ENCODE results near the gene DYNLRB1.
"Not testable (repeated sequence)": the region's sequence is repeated elsewhere in the genome, so short reads cannot be mapped to it uniquely, and the experiment has no call there.

The DYNLRB1 gene

GRCh38 chr20:34495916-34496315 is 20.3 kb upstream of the DYNLRB1 start:
- no peak for ATAC-seq
- H3K27me3 Mint-ChIP-seq = no peaks in the 10 kb centered on the region
- H3K4me1 Mint-ChIP-seq = no peaks in the 10 kb centered on the region
- no peak overlapping the region for H3K27ac Mint-ChIP-seq
- no peak for DNase-seq
- H3K9me3 Mint-ChIP-seq = peaks cover 20% of the 10 kb centered on the region
- H3K4me3 Mint-ChIP-seq = no peak overlapping the region
- peaks cover 69% of the 10 kb centered on the region for H3K36me3 Mint-ChIP-seq (ENCODE audit: low read depth)

- not testable (repeated sequence) for H3K27ac Mint-ChIP-seq
Measured at GRCh38 chr20:34497596-34497995, 18.6 kb upstream of the DYNLRB1 start.

GRCh38 chr20:34500823-34501222 is 15.4 kb upstream of the DYNLRB1 start:
- Mint-ChIP-seq H3K27ac (no peak overlapping the region), H3K9me3 (peaks cover 21% of the 10 kb centered on the region), H3K4me1 (no peaks in the 10 kb centered on the region), H3K27me3 (no peaks in the 10 kb centered on the region), H3K4me3 (no peak overlapping the region), H3K36me3 (ENCODE audit: low read depth) (peaks cover 59% of the 10 kb centered on the region)
- DNase-seq (no peak), ATAC-seq (no peak)

More at GRCh38 chr20:34497596-34497995, 18.6 kb upstream of the DYNLRB1 start:
- not testable (repeated sequence) for H3K27me3 Mint-ChIP-seq, H3K4me3 Mint-ChIP-seq, DNase-seq, H3K4me1 Mint-ChIP-seq, ATAC-seq
- Mint-ChIP-seq H3K9me3 (peaks cover 21% of the 10 kb centered on the region), H3K36me3 (ENCODE audit: low read depth) (peaks cover 71% of the 10 kb centered on the region)

- no peak for ATAC-seq
- H3K4me1 Mint-ChIP-seq = no peaks in the 10 kb centered on the region
- H3K27ac Mint-ChIP-seq = no peak overlapping the region
- peaks cover 29% of the 10 kb centered on the region for H3K36me3 Mint-ChIP-seq (ENCODE audit: low read depth)
- DNase-seq = no peak
- H3K27me3 Mint-ChIP-seq = no peaks in the 10 kb centered on the region
- no peak overlapping the region for H3K4me3 Mint-ChIP-seq
- H3K9me3 Mint-ChIP-seq = no peaks in the 10 kb centered on the region
Measured at GRCh38 chr20:34506480-34506879, 9.7 kb upstream of the DYNLRB1 start.

- Mint-ChIP-seq H3K9me3 (no peaks in the 10 kb centered on the region), H3K27me3 (no peaks in the 10 kb centered on the region), H3K36me3 (ENCODE audit: low read depth) (peaks cover 25% of the 10 kb centered on the region), H3K4me3 (no peak overlapping the region), H3K27ac (no peak overlapping the region), H3K4me1 (no peaks in the 10 kb centered on the region)
- no peak for DNase-seq
- no peak for ATAC-seq
Measured at GRCh38 chr20:34507702-34508413, 8.4 kb upstream of the DYNLRB1 start.

GRCh38 chr20:34510575-34510974 is 5.6 kb upstream of the DYNLRB1 start:
- Mint-ChIP-seq H3K9me3 (no peaks in the 10 kb centered on the region), H3K27me3 (no peaks in the 10 kb centered on the region), H3K4me3 (no peak overlapping the region), H3K27ac (no peak overlapping the region), H3K4me1 (peaks cover 19% of the 10 kb centered on the region), H3K36me3 (ENCODE audit: low read depth) (peaks cover 17% of the 10 kb centered on the region)
- ATAC-seq (no peak), DNase-seq (no peak)

- H3K27ac Mint-ChIP-seq = no peak overlapping the region
- no peak for ATAC-seq
- H3K4me3 Mint-ChIP-seq = no peak overlapping the region
- H3K4me1 Mint-ChIP-seq = peaks cover 25% of the 10 kb centered on the region
- no peaks in the 10 kb centered on the region for H3K9me3 Mint-ChIP-seq
- no peaks in the 10 kb centered on the region for H3K27me3 Mint-ChIP-seq
- peaks cover 13% of the 10 kb centered on the region for H3K36me3 Mint-ChIP-seq (ENCODE audit: low read depth)
- no peak for DNase-seq
Measured at GRCh38 chr20:34511891-34512265, 4.3 kb upstream of the DYNLRB1 start.

- no peak for ATAC-seq
- Mint-ChIP-seq H3K4me1 (peaks cover 29% of the 10 kb centered on the region), H3K27ac (no peak overlapping the region), H3K27me3 (no peaks in the 10 kb centered on the region), H3K4me3 (no peak overlapping the region), H3K9me3 (no peaks in the 10 kb centered on the region), H3K36me3 (ENCODE audit: low read depth) (peaks cover 13% of the 10 kb centered on the region)
- DNase-seq = no peak
Measured at GRCh38 chr20:34512266-34512954, 3.8 kb upstream of the DYNLRB1 start.

GRCh38 chr20:34512955-34513419 is 3.2 kb upstream of the DYNLRB1 start:
- peaks cover 32% of the 10 kb centered on the region for H3K4me1 Mint-ChIP-seq
- no peaks in the 10 kb centered on the region for H3K27me3 Mint-ChIP-seq
- ATAC-seq (no peak), DNase-seq (no peak)
- H3K36me3 Mint-ChIP-seq (ENCODE audit: low read depth) = peaks cover 10% of the 10 kb centered on the region
- H3K9me3 Mint-ChIP-seq = no peaks in the 10 kb centered on the region
- H3K27ac Mint-ChIP-seq = no peak overlapping the region
- H3K4me3 Mint-ChIP-seq = no peak overlapping the region

- H3K27me3 Mint-ChIP-seq, ATAC-seq, H3K27ac Mint-ChIP-seq, H3K4me3 Mint-ChIP-seq, DNase-seq, H3K9me3 Mint-ChIP-seq: not testable (repeated sequence)
- Mint-ChIP-seq H3K4me1 (peaks cover 43% of the 10 kb centered on the region), H3K36me3 (ENCODE audit: low read depth) (peaks cover 11% of the 10 kb centered on the region)
Measured at GRCh38 chr20:34514034-34514433, 2.2 kb upstream of the DYNLRB1 start.

GRCh38 chr20:34514897-34515483 is 1.2 kb upstream of the DYNLRB1 start:
- DNase-seq = no peak
- Mint-ChIP-seq H3K27me3 (no peaks in the 10 kb centered on the region), H3K27ac (peak overlapping the region; percentile 95), H3K9me3 (no peaks in the 10 kb centered on the region), H3K4me1 (peaks cover 46% of the 10 kb centered on the region), H3K36me3 (ENCODE audit: low read depth) (peaks cover 11% of the 10 kb centered on the region), H3K4me3 (peak overlapping the region; percentile 86)
- ATAC-seq = peak; percentile 2

- no peaks in the 10 kb centered on the region for H3K27me3 Mint-ChIP-seq
Measured at GRCh38 chr20:34515484-34516246, 557 bp upstream of the DYNLRB1 start.

GRCh38 chr20:34517114-34517505 is 888 bp downstream of the DYNLRB1 start:
- peak overlapping the region; percentile 95 for H3K27ac Mint-ChIP-seq
- ATAC-seq = no peak
- peaks cover 57% of the 10 kb centered on the region for H3K4me1 Mint-ChIP-seq
- DNase-seq = no peak
- H3K36me3 Mint-ChIP-seq (ENCODE audit: low read depth) = peaks cover 13% of the 10 kb centered on the region
- peak overlapping the region; percentile 86 for H3K4me3 Mint-ChIP-seq
- no peaks in the 10 kb centered on the region for H3K27me3 Mint-ChIP-seq
- H3K9me3 Mint-ChIP-seq = no peaks in the 10 kb centered on the region

More at GRCh38 chr20:34515484-34516246, 557 bp upstream of the DYNLRB1 start:
- Mint-ChIP-seq H3K9me3 (no peaks in the 10 kb centered on the region), H3K4me1 (peaks cover 48% of the 10 kb centered on the region), H3K27ac (peak overlapping the region; percentile 95), H3K36me3 (ENCODE audit: low read depth) (peaks cover 13% of the 10 kb centered on the region), H3K4me3 (peak overlapping the region; percentile 86)
- peak; percentile 67 for DNase-seq
- peak; percentile 59 for ATAC-seq

- H3K4me3 Mint-ChIP-seq = not testable (repeated sequence)
Measured at GRCh38 chr20:34518863-34519262, 2.6 kb downstream of the DYNLRB1 start.

More at GRCh38 chr20:34518863-34519262, 2.6 kb downstream of the DYNLRB1 start:
- H3K9me3 Mint-ChIP-seq, H3K27me3 Mint-ChIP-seq, DNase-seq, H3K27ac Mint-ChIP-seq, ATAC-seq: not testable (repeated sequence)
- H3K4me1 Mint-ChIP-seq = peaks cover 65% of the 10 kb centered on the region
- H3K36me3 Mint-ChIP-seq (ENCODE audit: low read depth) = peaks cover 14% of the 10 kb centered on the region
